LHCN-M2 (cell line): ENCODE measurements around the gene NTRK1. TPM values are rescaled to one million over a fixed set of nuclear protein-coding genes. Genes with fewer than 3 reads are reported as not detected.
A peak's percentile ranks its signal among the peaks of the same experiment; 100 is the strongest.

Experiments used
- DNase-seq: peaks from one replicate; pipeline ENCODE4 v3.0.0-alpha.2; 2012; ENCODE audit warnings: low read depth
- total RNA-seq: library from RNA; depleted of rRNA; stranded (reverse); fragments of >200 nt; gene quantifications from 2 replicates; pipeline ENCODE4 v1.2.3, GENCODE V29; 2014

The NTRK1 gene
- total RNA-seq, 1 experiment from 2014 or later, result not detected

GRCh38 chr1:156881101-156881500 lies 20.4 kb downstream of the NTRK1 start:
- no peak for DNase-seq

GRCh38 chr1:156881663-156882062 lies 21.0 kb downstream of the NTRK1 start:
- no peak for DNase-seq

GRCh38 chr1:156882543-156882942 lies 21.9 kb downstream of the NTRK1 start:
- no peak for DNase-seq

- DNase-seq, result no peak
Measured at GRCh38 chr1:156883919-156884318, 23.3 kb downstream of the NTRK1 start.

GRCh38 chr1:156884560-156885184 lies 24.0 kb downstream of the NTRK1 start:
- no peak for DNase-seq

- no peak for DNase-seq
Measured at GRCh38 chr1:156885314-156885713, 24.6 kb downstream of the NTRK1 start.

- DNase-seq, result no peak
Measured at GRCh38 chr1:156885880-156886355, 25.3 kb downstream of the NTRK1 start.

GRCh38 chr1:156886583-156887281 lies 26.1 kb downstream of the NTRK1 start:
- no peak for DNase-seq

GRCh38 chr1:156887317-156887716 lies 26.7 kb downstream of the NTRK1 start:
- no peak for DNase-seq

- no peak for DNase-seq
Measured at GRCh38 chr1:156887734-156888133, 27.1 kb downstream of the NTRK1 start.

GRCh38 chr1:156889802-156890580 lies 29.3 kb downstream of the NTRK1 start:
- DNase-seq, result peak; percentile 67

- peak; percentile 65 for DNase-seq
Measured at GRCh38 chr1:156892190-156893047, 31.8 kb downstream of the NTRK1 start.

- DNase-seq, result no peak
Measured at GRCh38 chr1:156893048-156893953, 32.6 kb downstream of the NTRK1 start, which contains the start of gene PEAR1. TSS of gene PEAR1 (plus strand) at chr1:156893718. CDS start at chr1:156903927, 10,209 bp downstream.

- no peak for DNase-seq
Measured at GRCh38 chr1:156894001-156894400, 33.3 kb downstream of the NTRK1 start.

GRCh38 chr1:156894711-156895454 lies 34.2 kb downstream of the NTRK1 start:
- no peak for DNase-seq

GRCh38 chr1:156895455-156895812 lies 34.8 kb downstream of the NTRK1 start:
- DNase-seq, result no peak

GRCh38 chr1:156895927-156896326 lies 35.3 kb downstream of the NTRK1 start:
- DNase-seq, result no peak

GRCh38 chr1:156896490-156897033 lies 35.9 kb downstream of the NTRK1 start:
- DNase-seq, result peak; percentile 85
